Breast epithelium (tissue), 4 donors: ENCODE measurements around the gene TBC1D1. TPM values are rescaled to one million over a fixed set of nuclear protein-coding genes. Genes with fewer than 3 reads are reported as not detected.
A peak's percentile ranks its signal among the peaks of the same experiment; 100 is the strongest.

ENCODE experiments used
- DNase-seq, 2 donors: peaks; one replicate each; pipeline ENCODE4 v3.0.0-alpha.2; 2019; ENCODE audit warnings: low spot score in 2 of 2
- H3K27ac ChIP-seq, 2 donors: fragments of 200-600 bp; sonication (generic) in 1 of 2; one replicate each; pipeline ENCODE4 v1.5.1; 2016 to 2019; ENCODE audit warnings: mild to moderate bottlenecking in 1 of 2
- H3K27me3 ChIP-seq, 2 donors: fragments of 200-600 bp; sonication (generic) in 1 of 2; one replicate each; pipeline versions ENCODE4 v1.5.1 to v1.6.0; 2017 to 2019; ENCODE audit warnings: control low read depth in 1 of 2, mild to moderate bottlenecking in 1 of 2
- H3K36me3 ChIP-seq: fragments of 200-600 bp; one replicate; pipeline ENCODE4 v1.5.1; 2019
- H3K4me1 ChIP-seq, 2 donors: fragments of 200-600 bp; sonication (generic); one replicate each; pipeline ENCODE4 v1.5.1; 2016 to 2019; ENCODE audit warnings: control low read depth in 1 of 2
- H3K4me3 ChIP-seq, 3 donors: fragments of 200-600 bp; sonication (generic); 1 replicate in 2 of 3; 2 replicates in 1 of 3; pipeline ENCODE4 v1.5.1; 2016 to 2019; ENCODE audit warnings: mild to moderate bottlenecking in 3 of 3, moderate library complexity in 2 of 3
- H3K9me3 ChIP-seq, 2 donors: fragments of 200-600 bp; sonication (generic) in 1 of 2; one replicate each; pipeline ENCODE4 v1.5.1; 2016 to 2019; ENCODE audit warnings: control low read depth in 1 of 2
- CTCF ChIP-seq, 3 donors: fragments of 450-650 bp; IDR thresholded peaks; one replicate each; pipeline ENCODE4 v1.5.1; 2016 to 2017; ENCODE audit warnings: antibody characterized with exemption in 3 of 3, mild to moderate bottlenecking in 3 of 3, moderate library complexity in 3 of 3
- POLR2A ChIP-seq: fragments of 450-650 bp; IDR thresholded peaks from one replicate; pipeline ENCODE4 v1.6.1; 2016; ENCODE audit warnings: antibody characterized with exemption, mild to moderate bottlenecking, moderate library complexity
- POLR2AphosphoS5 ChIP-seq, 3 donors: sonication (generic); formaldehyde crosslinking; IDR thresholded peaks; one replicate each; pipeline ENCODE4 v1.6.1; 2017; ENCODE audit warnings: antibody characterized with exemption in 3 of 3
- intact Hi-C: fragments of 100-400 bp; cut with DNase I; formaldehyde crosslinking; loops from one replicate; pipeline ENCODE4 v1.15.1; 2023; ENCODE audit warnings: low total_unique reads
- total RNA-seq, 3 donors: library from RNA; depleted of rRNA; stranded (reverse); fragments of >200 nt; gene quantifications; one replicate each; pipeline ENCODE4 v1.1.0, GENCODE V29; 2016

The TBC1D1 gene
- total RNA-seq, 3 donors from 2014 or later, result 55.2 to 80.9 (median 63.9) TPM

- Histone ChIP-seq H3K9me3 (no peaks in the 10 kb centered on the region), H3K27me3 (no peaks in the 10 kb centered on the region), H3K27ac (no peak overlapping the region), H3K4me3 (no peak overlapping the region), H3K36me3 (no peaks in the 10 kb centered on the region), H3K4me1 (no peaks in the 10 kb centered on the region)
- intact Hi-C loops, result no loop called here
- TF ChIP-seq POLR2A (no peak), POLR2AphosphoS5 (IDR thresholded peaks at IDR 0.05) (no peak), CTCF (IDR thresholded peaks at IDR 0.05) (no peak)
- DNase-seq, result no peak
These were observed 13.9 kb downstream of the TBC1D1 start for GRCh38 chr4:37904824-37905223.

- intact Hi-C loops, result no loop called here
- Histone ChIP-seq H3K4me1 (no peaks in the 10 kb centered on the region), H3K9me3 (no peaks in the 10 kb centered on the region), H3K36me3 (no peaks in the 10 kb centered on the region), H3K27ac (no peak overlapping the region), H3K27me3 (no peaks in the 10 kb centered on the region), H3K4me3 (no peak overlapping the region)
- DNase-seq, result no peak
- TF ChIP-seq POLR2A (no peak), CTCF (IDR thresholded peaks at IDR 0.05) (no peak), POLR2AphosphoS5 (IDR thresholded peaks at IDR 0.05) (no peak)
These were observed 14.8 kb downstream of the TBC1D1 start for GRCh38 chr4:37905533-37906169.

- Histone ChIP-seq H3K4me3 (peak overlapping the region in 1 of 3 donors; percentile 39), H3K27me3 (no peaks in the 10 kb centered on the region), H3K4me1 (no peaks in the 10 kb centered on the region), H3K36me3 (no peaks in the 10 kb centered on the region), H3K9me3 (no peaks in the 10 kb centered on the region), H3K27ac (peak overlapping the region; percentile 14 to 37)
- DNase-seq, result no peak
- TF ChIP-seq POLR2AphosphoS5 (IDR thresholded peaks at IDR 0.05) (no peak), CTCF (IDR thresholded peaks at IDR 0.05) (no peak), POLR2A (no peak)
- intact Hi-C loops, result no loop called here
These were observed 17.8 kb downstream of the TBC1D1 start for GRCh38 chr4:37908488-37909331.

GRCh38 chr4:37909332-37910090, 18.6 kb downstream of the TBC1D1 start:
- Histone ChIP-seq H3K27me3 (no peaks in the 10 kb centered on the region), H3K4me1 (no peaks in the 10 kb centered on the region), H3K9me3 (no peaks in the 10 kb centered on the region), H3K36me3 (no peaks in the 10 kb centered on the region), H3K4me3 (no peak overlapping the region), H3K27ac (no peak overlapping the region)
- intact Hi-C loops, result no loop called here
- TF ChIP-seq CTCF (IDR thresholded peaks at IDR 0.05) (no peak), POLR2A (no peak), POLR2AphosphoS5 (IDR thresholded peaks at IDR 0.05) (no peak)
- DNase-seq, result no peak
